ENCODE data around the gene PLLP. TPM values are rescaled to one million over a fixed set of nuclear protein-coding genes. Genes with fewer than 3 reads are reported as not detected.

The PLLP gene
- total and polyA plus RNA-seq, 7 experiments from 2014 or later = 0.36 to 26.0 (median 8.0) TPM

DNA sequence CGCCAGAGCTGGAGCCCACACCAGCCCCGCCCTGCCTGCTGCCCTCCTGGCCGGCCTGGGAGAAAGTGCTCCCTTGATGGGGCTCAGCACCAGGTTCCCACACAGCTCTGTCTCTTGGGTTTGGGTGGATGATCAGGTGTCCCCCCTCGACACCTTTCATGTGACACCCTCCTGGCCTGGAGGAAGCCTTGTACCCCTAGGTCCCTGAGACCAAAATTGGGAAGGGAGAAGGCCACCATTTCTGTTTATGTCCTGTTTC is 19.4 kb upstream of the PLLP start:
- peaks cover 0 to 10% (median 0%) of the 10 kb centered on the region in 5 donors for H3K27me3 Mint-ChIP-seq
- ChIA-PET POLR2A (no interaction called here), CTCF (interaction anchor here (7.8 kb wide), 1 partner anchor 114 kb away, joined by 83 read pairs; no protein-coding TSS in a partner anchor)
- no peak overlapping the region for H3K4me3 Mint-ChIP-seq
- H3K36me3 ChIP-seq (ENCODE audit: control insufficient read depth in 2 of 3, insufficient read depth in 3 of 3, low read length in 3 of 3) = no peaks in the 10 kb centered on the region
- H3K4me1 Mint-ChIP-seq = peaks cover 0 to 12% (median 4%) of the 10 kb centered on the region in 7 donors
- intact Hi-C loops (cut with micrococcal nuclease) = loop anchor here in 1 of 2 donors (5.0 to 10.0 kb wide), 3 partner anchors 233 to 823 kb away; partner anchors contain the start of genes CCDC102A, CFAP20, USB1 and ZNF319
- no peaks in the 10 kb centered on the region for H3K9me3 Mint-ChIP-seq
- no peaks in the 10 kb centered on the region for H3K9me3 ChIP-seq (ENCODE audit: control insufficient read depth in 2 of 3, low read length in 3 of 3)
- no peak overlapping the region for H3K27ac ChIP-seq (ENCODE audit: low read depth, low read length)
- DNase-seq (no peak), ATAC-seq (no peak)
- no peak overlapping the region for H3K27ac Mint-ChIP-seq
- H3K36me3 Mint-ChIP-seq = no peaks in the 10 kb centered on the region
- H3K27me3 ChIP-seq (ENCODE audit: control insufficient read depth in 2 of 2, insufficient read depth in 2 of 2, low read length in 2 of 2) = no peaks in the 10 kb centered on the region
- H3K4me3 ChIP-seq (ENCODE audit: low read length) = no peak overlapping the region
- H3K4me1 ChIP-seq (ENCODE audit: control insufficient read depth in 2 of 2, insufficient read depth in 2 of 2, low read length in 2 of 2) = peaks cover 16 to 20% of the 10 kb centered on the region in 2 donors

- no peaks in the 10 kb centered on the region for H3K9me3 Mint-ChIP-seq
- Histone ChIP-seq H3K4me1 (ENCODE audit: control insufficient read depth in 2 of 2, insufficient read depth in 2 of 2, low read length in 2 of 2) (peaks cover 16 to 22% of the 10 kb centered on the region in 2 donors), H3K9me3 (ENCODE audit: control insufficient read depth in 2 of 3, low read length in 3 of 3) (no peaks in the 10 kb centered on the region), H3K36me3 (ENCODE audit: control insufficient read depth in 2 of 3, insufficient read depth in 3 of 3, low read length in 3 of 3) (no peaks in the 10 kb centered on the region), H3K4me3 (ENCODE audit: low read length) (no peak overlapping the region), H3K27ac (ENCODE audit: low read depth, low read length) (no peak overlapping the region), H3K27me3 (ENCODE audit: control insufficient read depth in 2 of 2, insufficient read depth in 2 of 2, low read length in 2 of 2) (no peaks in the 10 kb centered on the region)
- H3K36me3 Mint-ChIP-seq = no peaks in the 10 kb centered on the region
- peaks cover 0 to 14% (median 4%) of the 10 kb centered on the region in 7 donors for H3K4me1 Mint-ChIP-seq
- no peak for ATAC-seq
- H3K4me3 Mint-ChIP-seq = no peak overlapping the region
- POLR2A ChIA-PET = no interaction called here
- CTCF ChIA-PET = interaction anchor here (0.6 to 7.8 kb wide), 4 partner anchors 63 to 184 kb away, joined by 3 to 83 read pairs (median 4); no protein-coding TSS in a partner anchor
- DNase-seq = no peak
- peaks cover 0 to 10% (median 0%) of the 10 kb centered on the region in 5 donors for H3K27me3 Mint-ChIP-seq
- intact Hi-C loops (cut with micrococcal nuclease) = loop anchor here in 1 of 2 donors (5.0 to 10.0 kb wide), 3 partner anchors 234 to 824 kb away; partner anchors contain the start of genes CCDC102A, CFAP20, USB1 and ZNF319
- peak overlapping the region in 2 of 9 donors; percentile 4 to 47 for H3K27ac Mint-ChIP-seq
Observed at GRCh38 chr16:57303021-57303909, 18.8 kb upstream of the PLLP start.

GRCh38 chr16:57301126-57301817 is 16.8 kb upstream of the PLLP start:
- Mint-ChIP-seq H3K36me3 (no peaks in the 10 kb centered on the region), H3K27me3 (peaks cover 0 to 4% (median 0%) of the 10 kb centered on the region in 5 donors), H3K4me1 (peaks cover 4 to 24% (median 11%) of the 10 kb centered on the region in 7 donors), H3K27ac (peak overlapping the region in 1 of 9 donors; percentile 34), H3K9me3 (no peaks in the 10 kb centered on the region), H3K4me3 (no peak overlapping the region)
- H3K36me3 ChIP-seq (ENCODE audit: control insufficient read depth in 2 of 3, insufficient read depth in 3 of 3, low read length in 3 of 3) = no peaks in the 10 kb centered on the region
- H3K4me1 ChIP-seq (ENCODE audit: control insufficient read depth in 2 of 2, insufficient read depth in 2 of 2, low read length in 2 of 2) = peaks cover 16 to 28% of the 10 kb centered on the region in 2 donors
- H3K9me3 ChIP-seq (ENCODE audit: control insufficient read depth in 2 of 3, low read length in 3 of 3) = no peaks in the 10 kb centered on the region
- intact Hi-C loops (cut with micrococcal nuclease) = loop anchor here in 1 of 2 donors (2.0 to 10.0 kb wide), 4 partner anchors 16 to 826 kb away; partner anchors contain the start of genes CCDC102A, CFAP20, PLLP and USB1
- ATAC-seq (no peak), DNase-seq (no peak)
- H3K27ac ChIP-seq (ENCODE audit: low read depth, low read length) = no peak overlapping the region
- H3K4me3 ChIP-seq (ENCODE audit: low read length) = peak overlapping the region; percentile 40
- CTCF ChIA-PET = interaction anchor here (0.6 to 7.8 kb wide), 14 partner anchors 10 to 399 kb away, joined by 3 to 83 read pairs (median 3); partner anchors contain the start of genes CIAPIN1 and COQ9
- no peaks in the 10 kb centered on the region for H3K27me3 ChIP-seq (ENCODE audit: control insufficient read depth in 2 of 2, insufficient read depth in 2 of 2, low read length in 2 of 2)
- POLR2A ChIA-PET = interaction anchor here (0.6 to 3.3 kb wide), 7 partner anchors 13 to 298 kb away, joined by 3 to 33 read pairs (median 5); partner anchors contain the start of gene ARL2BP

DNA sequence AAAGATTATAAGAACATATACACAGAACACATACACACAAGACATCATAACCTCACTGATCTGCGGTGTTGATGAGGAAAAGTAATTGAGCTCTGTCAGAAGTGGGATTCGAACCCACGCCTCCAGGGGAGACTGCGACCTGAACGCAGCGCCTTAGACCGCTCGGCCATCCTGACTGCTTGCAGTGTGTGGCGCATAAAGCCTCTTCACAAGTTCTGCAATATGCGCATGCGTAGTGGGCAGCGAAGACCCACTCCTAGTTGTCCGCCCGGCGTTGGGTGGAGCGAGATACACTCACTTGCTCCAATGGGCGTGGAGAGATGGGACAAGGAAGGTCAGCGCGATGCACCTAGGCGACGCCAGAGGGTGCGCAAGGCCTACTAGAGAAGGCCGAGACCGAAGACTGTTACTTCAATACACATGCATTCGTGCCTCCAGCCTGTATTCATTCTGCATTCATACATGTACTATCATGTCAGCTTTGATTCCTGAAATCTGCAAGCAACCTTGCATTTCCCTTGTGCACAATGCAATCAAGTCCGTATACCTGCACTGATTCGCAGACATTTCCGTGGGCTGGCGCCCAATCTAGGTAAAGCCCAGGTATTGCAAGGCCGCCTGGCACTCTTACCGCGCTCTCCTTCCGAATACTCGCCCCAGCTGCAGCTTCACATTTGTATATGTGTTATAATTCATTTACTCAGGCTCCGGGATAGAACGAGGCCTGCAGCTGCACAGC is 16.1 kb upstream of the PLLP start:
- H3K36me3 Mint-ChIP-seq = no peaks in the 10 kb centered on the region
- peaks cover 16 to 28% of the 10 kb centered on the region in 2 donors for H3K4me1 ChIP-seq (ENCODE audit: control insufficient read depth in 2 of 2, insufficient read depth in 2 of 2, low read length in 2 of 2)
- no peaks in the 10 kb centered on the region for H3K27me3 ChIP-seq (ENCODE audit: control insufficient read depth in 2 of 2, insufficient read depth in 2 of 2, low read length in 2 of 2)
- peak overlapping the region; percentile 65 for H3K4me3 ChIP-seq (ENCODE audit: low read length)
- ChIA-PET CTCF (interaction anchor here (0.6 to 7.8 kb wide), 20 partner anchors 10 to 399 kb away, joined by 3 to 83 read pairs (median 3); partner anchors contain the start of genes CIAPIN1 and COQ9), POLR2A (interaction anchor here (0.6 to 3.3 kb wide), 13 partner anchors 17 to 298 kb away, joined by 3 to 33 read pairs (median 5); partner anchors contain the start of genes ADGRG5, ARL2BP, CIAPIN1 and COQ9)
- ATAC-seq (peak; percentile 96), DNase-seq (peak; percentile 98 to 100 (median 99))
- peak overlapping the region; percentile 75 for H3K27ac ChIP-seq (ENCODE audit: low read depth, low read length)
- peaks cover 4 to 24% (median 11%) of the 10 kb centered on the region in 7 donors for H3K4me1 Mint-ChIP-seq
- no peaks in the 10 kb centered on the region for H3K9me3 ChIP-seq (ENCODE audit: control insufficient read depth in 2 of 3, low read length in 3 of 3)
- intact Hi-C loops (cut with micrococcal nuclease) = loop anchor here (1.0 to 10.0 kb wide), 21 partner anchors 16 to 849 kb away; partner anchors contain the start of genes CCDC102A (in 2 of the 2), CIAPIN1 (in 2 of the 2), COQ9 (in 2 of the 2) and DOK4 (in 2 of the 2)
- H3K36me3 ChIP-seq (ENCODE audit: control insufficient read depth in 2 of 3, insufficient read depth in 3 of 3, low read length in 3 of 3) = no peaks in the 10 kb centered on the region
- peaks cover 0 to 4% (median 0%) of the 10 kb centered on the region in 5 donors for H3K27me3 Mint-ChIP-seq
- no peak overlapping the region for H3K4me3 Mint-ChIP-seq
- no peaks in the 10 kb centered on the region for H3K9me3 Mint-ChIP-seq
- no peak overlapping the region for H3K27ac Mint-ChIP-seq

- H3K4me1 ChIP-seq (ENCODE audit: control insufficient read depth in 2 of 2, insufficient read depth in 2 of 2, low read length in 2 of 2) = peaks cover 16 to 28% of the 10 kb centered on the region in 2 donors
- no peaks in the 10 kb centered on the region for H3K36me3 ChIP-seq (ENCODE audit: control insufficient read depth in 2 of 3, insufficient read depth in 3 of 3, low read length in 3 of 3)
- CTCF ChIA-PET = interaction anchor here (0.6 to 7.8 kb wide), 17 partner anchors 9 to 398 kb away, joined by 3 to 83 read pairs (median 3); partner anchors contain the start of genes CIAPIN1 and COQ9
- Mint-ChIP-seq H3K27me3 (peaks cover 0 to 4% (median 0%) of the 10 kb centered on the region in 5 donors), H3K4me3 (no peak overlapping the region), H3K4me1 (peaks cover 4 to 24% (median 11%) of the 10 kb centered on the region in 7 donors), H3K36me3 (no peaks in the 10 kb centered on the region), H3K27ac (no peak overlapping the region), H3K9me3 (no peaks in the 10 kb centered on the region)
- H3K9me3 ChIP-seq (ENCODE audit: control insufficient read depth in 2 of 3, low read length in 3 of 3) = no peaks in the 10 kb centered on the region
- DNase-seq = peak; percentile 71 to 91 (median 86)
- intact Hi-C loops (cut with micrococcal nuclease) = loop anchor here (1.0 to 10.0 kb wide), 22 partner anchors 11 to 849 kb away; partner anchors contain the start of genes CCDC102A (in 2 of the 2), CIAPIN1 (in 2 of the 2), COQ9 (in 2 of the 2) and DOK4 (in 2 of the 2)
- H3K27ac ChIP-seq (ENCODE audit: low read depth, low read length) = peak overlapping the region; percentile 75
- ATAC-seq = peak; percentile 62
- POLR2A ChIA-PET = interaction anchor here (0.6 to 3.3 kb wide), 13 partner anchors 15 to 243 kb away, joined by 3 to 33 read pairs (median 3); partner anchors contain the start of genes ADGRG5, ARL2BP, CIAPIN1 and COQ9
- peak overlapping the region; percentile 65 for H3K4me3 ChIP-seq (ENCODE audit: low read length)
- H3K27me3 ChIP-seq (ENCODE audit: control insufficient read depth in 2 of 2, insufficient read depth in 2 of 2, low read length in 2 of 2) = no peaks in the 10 kb centered on the region
Observed at GRCh38 chr16:57299719-57300386, 15.4 kb upstream of the PLLP start.
